T-cell (primary cell): ENCODE data around the gene FILIP1L. TPM values are rescaled to one million over a fixed set of nuclear protein-coding genes. Genes with fewer than 3 reads are reported as not detected.

Experiments
- ATAC-seq, 4 experiments: fragments of 200-7000 bp in 3 of 4; fragments of 150-1000 bp in 1 of 4; cut with Tn5 transposase; replicated peaks in 1 of 4; 1 replicate in 3 of 4; 2 replicates in 1 of 4; pipeline ENCODE4 v1.10.0; 2021; ENCODE audit warnings: moderate library complexity in 3 of 4, mild to moderate bottlenecking in 2 of 4, moderate number of reproducible peaks in 1 of 4
- CTCF ChIA-PET, 2 donors: fragments of 300-600 bp; sonication (Branson Sonifier 250); formaldehyde crosslinking; loops; one replicate each; lab custom pipeline; 2022; ENCODE audit warnings: antibody characterized with exemption in 2 of 2; lab: Charles Lee
- POLR2A ChIA-PET, 2 donors: fragments of 300-600 bp; sonication (Branson Sonifier 250); formaldehyde crosslinking; loops; one replicate each; lab custom pipeline; 2022; ENCODE audit warnings: antibody characterized with exemption in 2 of 2; lab: Charles Lee
- DNase-seq, 35 experiments: peaks; one replicate each; pipeline versions ENCODE4 v3.0.0 to v3.0.0-alpha.2; 2013 to 2023
- H3K27ac ChIP-seq: one replicate; pipeline ENCODE4 v1.5.1; 2013; ENCODE audit warnings: low read length
- H3K27me3 ChIP-seq, 2 experiments: replicated peaks in 1 of 2; 1 replicate in 1 of 2; 2 replicates in 1 of 2; pipeline versions ENCODE4 v1.6.1 to v1.7.0; 2013; ENCODE audit warnings: low read length in 1 of 2, mixed read lengths in 1 of 2; ENCODE audit not compliant: control insufficient read depth in 2 of 2, insufficient read depth in 2 of 2; ENCODE audit errors: extremely low read depth in 1 of 2
- H3K36me3 ChIP-seq, 2 donors: 1 replicate in 1 of 2; 2 replicates in 1 of 2; pipeline versions ENCODE4 v1.6.1 to v1.7.0; 2013; ENCODE audit warnings: low read length in 1 of 2; ENCODE audit not compliant: control insufficient read depth in 2 of 2, insufficient read depth in 1 of 2; ENCODE audit errors: extremely low read depth in 1 of 2
- H3K4me1 ChIP-seq, 2 experiments: 1 replicate in 1 of 2; 2 replicates in 1 of 2; pipeline versions ENCODE4 v1.6.1 to v1.7.0; 2013; ENCODE audit warnings: low read length in 2 of 2, mixed read lengths in 1 of 2; ENCODE audit not compliant: insufficient read depth in 2 of 2, control insufficient read depth in 1 of 2; ENCODE audit errors: extremely low read depth in 1 of 2
- H3K4me3 ChIP-seq, 2 donors: 1 replicate in 1 of 2; 2 replicates in 1 of 2; pipeline versions ENCODE4 v1.5.1 to v1.7.0; 2013; ENCODE audit warnings: mild to moderate bottlenecking in 2 of 2, low read length in 1 of 2, moderate library complexity in 1 of 2; ENCODE audit not compliant: control insufficient read depth in 1 of 2; ENCODE audit errors: extremely low read depth in 1 of 2
- H3K9me3 ChIP-seq: 2 replicates; pipeline ENCODE4 v1.7.0; 2013
- H3K27ac Mint-ChIP-seq, 2 donors: one replicate each; pipeline ENCODE4 v1.8.0; 2020 to 2021; ENCODE audit warnings: mild to moderate bottlenecking in 2 of 2, mixed read lengths in 2 of 2
- H3K27me3 Mint-ChIP-seq, 2 donors: one replicate each; pipeline ENCODE4 v1.8.0; 2021 to 2022; ENCODE audit warnings: mixed read lengths in 2 of 2
- H3K36me3 Mint-ChIP-seq: one replicate; pipeline ENCODE4 v1.8.0; 2021; ENCODE audit warnings: mixed read lengths
- H3K4me1 Mint-ChIP-seq, 3 donors: one replicate each; pipeline ENCODE4 v1.8.0; 2020 to 2022; ENCODE audit warnings: mixed read lengths in 3 of 3, mild to moderate bottlenecking in 1 of 3
- H3K4me3 Mint-ChIP-seq, 3 donors: one replicate each; pipeline ENCODE4 v1.8.0; 2020 to 2022; ENCODE audit warnings: mild to moderate bottlenecking in 3 of 3, mixed read lengths in 3 of 3, moderate library complexity in 3 of 3
- H3K9me3 Mint-ChIP-seq, 3 donors: one replicate each; pipeline ENCODE4 v1.8.0; 2020 to 2022; ENCODE audit warnings: mixed read lengths in 3 of 3
- WGBS: methylation state at CpG from one replicate; pipeline ENCODE4 v1.1.5; 2013; ENCODE audit warnings: missing lambda C conversion rate; ENCODE audit not compliant: insufficient coverage; 5-methylcytosine and 5-hydroxymethylcytosine counted together
- total RNA-seq, 35 experiments: library from RNA in 6 of 35; stranded (reverse) in 6 of 35; fragments of 120-200 nt in 1 of 35; gene quantifications; one replicate each; pipeline versions ENCODE4 v1.2.1 to v1.2.4 and lab custom pipeline; 2013 to 2026

The FILIP1L gene
- total RNA-seq, 5 donors from 2014 or later (not counting 1 experiment from before 2014, with no cell fraction given) = 0.10 to 0.38 (median 0.27) TPM; not detected in 1

GRCh38 chr3:100122321-100122720 is 8.0 kb upstream of the FILIP1L start:
- no peak overlapping the region for H3K27ac ChIP-seq
- H3K9me3 ChIP-seq = no peaks in the 10 kb centered on the region
- H3K27me3 Mint-ChIP-seq = no peaks in the 10 kb centered on the region
- H3K4me3 ChIP-seq = no peak overlapping the region
- H3K4me1 ChIP-seq = no peaks in the 10 kb centered on the region
- ChIA-PET CTCF (no interaction called here), POLR2A (interaction anchor here in 1 of 2 donors (0.6 kb wide), 1 partner anchor 358 kb away, joined by 8 read pairs; no protein-coding TSS in a partner anchor)
- no peaks in the 10 kb centered on the region for H3K36me3 ChIP-seq
- no peaks in the 10 kb centered on the region for H3K9me3 Mint-ChIP-seq
- H3K4me3 Mint-ChIP-seq = no peak overlapping the region
- WGBS = 80% methylated on average over 1 of the region's 2 CpGs
- H3K27ac Mint-ChIP-seq = no peak overlapping the region
- ATAC-seq = no peak
- no peaks in the 10 kb centered on the region for H3K27me3 ChIP-seq
- H3K4me1 Mint-ChIP-seq = no peaks in the 10 kb centered on the region
- H3K36me3 Mint-ChIP-seq = peaks cover 15% of the 10 kb centered on the region
- DNase-seq = no peak

GRCh38 chr3:100120693-100121092 is 6.4 kb upstream of the FILIP1L start:
- Mint-ChIP-seq H3K4me3 (no peak overlapping the region), H3K27me3 (no peaks in the 10 kb centered on the region), H3K36me3 (peaks cover 20% of the 10 kb centered on the region), H3K27ac (no peak overlapping the region), H3K9me3 (no peaks in the 10 kb centered on the region), H3K4me1 (no peaks in the 10 kb centered on the region)
- DNase-seq (no peak), ATAC-seq (no peak)
- Histone ChIP-seq H3K4me1 (no peaks in the 10 kb centered on the region), H3K36me3 (no peaks in the 10 kb centered on the region), H3K27ac (no peak overlapping the region), H3K9me3 (no peaks in the 10 kb centered on the region), H3K27me3 (no peaks in the 10 kb centered on the region), H3K4me3 (no peak overlapping the region)
- WGBS = 90% methylated on average over 5 of the region's 5 CpGs
- ChIA-PET CTCF (no interaction called here), POLR2A (no interaction called here)

- POLR2A ChIA-PET = no interaction called here
- Histone ChIP-seq H3K27me3 (no peaks in the 10 kb centered on the region), H3K9me3 (no peaks in the 10 kb centered on the region), H3K4me1 (no peaks in the 10 kb centered on the region), H3K4me3 (no peak overlapping the region), H3K36me3 (no peaks in the 10 kb centered on the region), H3K27ac (no peak overlapping the region)
- ATAC-seq = no peak
- no peak overlapping the region for H3K27ac Mint-ChIP-seq
- H3K9me3 Mint-ChIP-seq = no peaks in the 10 kb centered on the region
- WGBS = no CpG with 5 or more reads among the region's 1 CpG
- H3K27me3 Mint-ChIP-seq = no peaks in the 10 kb centered on the region
- CTCF ChIA-PET = no interaction called here
- no peak overlapping the region for H3K4me3 Mint-ChIP-seq
- peaks cover 18% of the 10 kb centered on the region for H3K36me3 Mint-ChIP-seq
- no peaks in the 10 kb centered on the region for H3K4me1 Mint-ChIP-seq
- DNase-seq = no peak
Measured at GRCh38 chr3:100120012-100120411, 5.7 kb upstream of the FILIP1L start.

- ChIA-PET CTCF (no interaction called here), POLR2A (no interaction called here)
- WGBS = no CpG with 5 or more reads among the region's 4 CpGs
- H3K27ac Mint-ChIP-seq = no peak overlapping the region
- no peaks in the 10 kb centered on the region for H3K27me3 Mint-ChIP-seq
- peaks cover 20% of the 10 kb centered on the region for H3K36me3 Mint-ChIP-seq
- Histone ChIP-seq H3K9me3 (no peaks in the 10 kb centered on the region), H3K36me3 (no peaks in the 10 kb centered on the region), H3K27me3 (no peaks in the 10 kb centered on the region), H3K4me3 (no peak overlapping the region), H3K27ac (no peak overlapping the region), H3K4me1 (no peaks in the 10 kb centered on the region)
- ATAC-seq = no peak
- H3K9me3 Mint-ChIP-seq = no peaks in the 10 kb centered on the region
- no peaks in the 10 kb centered on the region for H3K4me1 Mint-ChIP-seq
- H3K4me3 Mint-ChIP-seq = no peak overlapping the region
- no peak for DNase-seq
Measured at GRCh38 chr3:100117093-100117492, 2.8 kb upstream of the FILIP1L start.

GRCh38 chr3:100113723-100114412 is 433 bp downstream of the FILIP1L start:
- Mint-ChIP-seq H3K27ac (no peak overlapping the region), H3K4me1 (no peaks in the 10 kb centered on the region), H3K36me3 (peaks cover 20% of the 10 kb centered on the region), H3K27me3 (no peaks in the 10 kb centered on the region), H3K4me3 (no peak overlapping the region), H3K9me3 (no peaks in the 10 kb centered on the region)
- no peaks in the 10 kb centered on the region for H3K27me3 ChIP-seq
- DNase-seq (no peak), ATAC-seq (no peak)
- ChIA-PET POLR2A (no interaction called here), CTCF (interaction anchor here in 1 of 2 donors (0.6 kb wide), 2 partner anchors 268 to 275 kb away, joined by 3 read pairs; no protein-coding TSS in a partner anchor)
- 85% methylated on average over 7 of the region's 7 CpGs for WGBS
- no peaks in the 10 kb centered on the region for H3K9me3 ChIP-seq
- no peak overlapping the region for H3K4me3 ChIP-seq
- H3K36me3 ChIP-seq = no peaks in the 10 kb centered on the region
- H3K27ac ChIP-seq = no peak overlapping the region
- H3K4me1 ChIP-seq = no peaks in the 10 kb centered on the region

- H3K9me3 ChIP-seq = no peaks in the 10 kb centered on the region
- Mint-ChIP-seq H3K9me3 (no peaks in the 10 kb centered on the region), H3K4me1 (no peaks in the 10 kb centered on the region), H3K4me3 (no peak overlapping the region), H3K27ac (no peak overlapping the region), H3K36me3 (peaks cover 20% of the 10 kb centered on the region), H3K27me3 (no peaks in the 10 kb centered on the region)
- no peak for DNase-seq
- POLR2A ChIA-PET = no interaction called here
- no peak for ATAC-seq
- CTCF ChIA-PET = interaction anchor here in 1 of 2 donors (0.6 to 0.7 kb wide), 2 partner anchors 15 to 27 kb away, joined by 3 to 4 read pairs; no protein-coding TSS in a partner anchor
- H3K27ac ChIP-seq = no peak overlapping the region
- no peaks in the 10 kb centered on the region for H3K27me3 ChIP-seq
- no peaks in the 10 kb centered on the region for H3K36me3 ChIP-seq
- H3K4me3 ChIP-seq = no peak overlapping the region
- H3K4me1 ChIP-seq = no peaks in the 10 kb centered on the region
- no CpG with 5 or more reads among the region's 1 CpG for WGBS
Measured at GRCh38 chr3:100111728-100112127, 2.6 kb downstream of the FILIP1L start.
